Fibroblast of mammary gland (primary cell): ENCODE results near the gene CARD6.
"Not testable (repeated sequence)": the region's sequence is repeated elsewhere in the genome, so short reads cannot be mapped to it uniquely, and the experiment has no call there.

Experiments used
- DNase-seq: peaks from one replicate; pipeline ENCODE4 v3.0.0-alpha.2; 2010; ENCODE audit warnings: low read depth
- H3K4me3 ChIP-seq: 2 replicates; pipeline ENCODE4 v1.5.1; 2011; ENCODE audit warnings: low read depth, mild to moderate bottlenecking, low read length, moderate library complexity; ENCODE audit not compliant: control insufficient read depth
- TF ChIP-seq, protein P1 (sequence below): conservative IDR thresholded peaks from 2 replicates; pipeline ENCODE4 v1.5.1; 2011; ENCODE audit warnings: low read depth, low read length, inconsistent platforms; ENCODE audit not compliant: control insufficient read depth, insufficient read depth

The CARD6 gene

DNA sequence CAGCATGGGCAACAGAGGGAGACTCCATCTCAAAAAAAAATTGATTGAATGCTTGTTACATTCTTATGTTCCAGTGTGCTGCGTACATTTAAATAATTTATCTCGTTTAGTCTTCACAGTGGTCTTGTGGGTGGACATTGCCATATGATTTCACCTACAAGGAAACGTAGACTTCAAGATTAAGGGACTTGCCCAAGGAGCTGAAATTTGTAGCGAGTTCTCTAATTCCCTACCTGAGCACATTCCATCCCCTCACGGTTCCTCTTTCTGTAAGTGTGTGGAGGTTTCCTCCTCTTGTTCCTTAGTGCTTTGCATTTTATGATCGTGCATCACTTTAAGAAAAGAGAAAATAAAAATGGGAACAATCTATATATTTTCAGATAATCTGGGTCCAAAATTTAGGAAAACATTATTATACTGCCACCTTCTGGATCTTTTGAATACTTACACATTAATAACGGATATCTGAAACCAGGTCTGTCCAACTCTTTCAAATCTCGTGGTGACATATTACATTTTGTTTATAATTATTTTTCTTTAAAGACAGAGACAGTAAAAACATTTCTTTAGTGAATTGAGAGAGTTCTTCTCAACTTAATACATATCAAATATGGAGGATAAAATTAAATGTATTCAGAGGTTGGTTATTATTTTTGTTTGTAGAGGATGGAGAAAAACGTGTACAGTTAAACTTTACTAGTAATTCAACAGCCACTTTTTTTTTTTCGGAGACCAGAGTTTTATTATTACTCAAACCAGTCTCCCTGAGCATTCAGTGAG, 38.2 kb downstream of the CARD6 start:
- TF ChIP-seq, protein P1, sequence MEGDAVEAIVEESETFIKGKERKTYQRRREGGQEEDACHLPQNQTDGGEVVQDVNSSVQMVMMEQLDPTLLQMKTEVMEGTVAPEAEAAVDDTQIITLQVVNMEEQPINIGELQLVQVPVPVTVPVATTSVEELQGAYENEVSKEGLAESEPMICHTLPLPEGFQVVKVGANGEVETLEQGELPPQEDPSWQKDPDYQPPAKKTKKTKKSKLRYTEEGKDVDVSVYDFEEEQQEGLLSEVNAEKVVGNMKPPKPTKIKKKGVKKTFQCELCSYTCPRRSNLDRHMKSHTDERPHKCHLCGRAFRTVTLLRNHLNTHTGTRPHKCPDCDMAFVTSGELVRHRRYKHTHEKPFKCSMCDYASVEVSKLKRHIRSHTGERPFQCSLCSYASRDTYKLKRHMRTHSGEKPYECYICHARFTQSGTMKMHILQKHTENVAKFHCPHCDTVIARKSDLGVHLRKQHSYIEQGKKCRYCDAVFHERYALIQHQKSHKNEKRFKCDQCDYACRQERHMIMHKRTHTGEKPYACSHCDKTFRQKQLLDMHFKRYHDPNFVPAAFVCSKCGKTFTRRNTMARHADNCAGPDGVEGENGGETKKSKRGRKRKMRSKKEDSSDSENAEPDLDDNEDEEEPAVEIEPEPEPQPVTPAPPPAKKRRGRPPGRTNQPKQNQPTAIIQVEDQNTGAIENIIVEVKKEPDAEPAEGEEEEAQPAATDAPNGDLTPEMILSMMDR, result peak; percentile 41
- H3K4me3 ChIP-seq, result peak overlapping the region; percentile 16
- DNase-seq, result peak; percentile 54

DNA sequence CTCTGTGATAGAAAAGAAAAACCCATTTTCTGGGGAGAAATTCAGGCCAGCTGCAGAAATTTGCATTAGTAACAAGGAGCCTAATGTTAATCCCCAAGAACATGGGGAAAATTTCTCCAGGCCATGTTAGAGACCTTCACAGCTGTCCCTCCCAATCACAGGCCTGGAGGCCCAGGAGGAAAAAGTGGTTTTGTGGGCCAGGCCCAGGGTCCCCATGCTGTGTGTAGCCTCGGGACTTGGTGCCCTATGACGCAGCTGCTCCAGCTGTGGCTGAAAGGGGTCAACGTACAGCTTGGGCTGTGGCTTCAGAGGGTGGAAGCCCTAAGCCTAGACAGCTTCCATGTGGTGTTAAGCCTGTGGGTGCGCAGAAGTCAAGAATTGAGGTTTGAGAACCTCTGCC, 41.1 kb downstream of the CARD6 start:
- TF ChIP-seq, protein P1, result no peak
- no peak for DNase-seq
- H3K4me3 ChIP-seq, result no peak overlapping the region

DNA sequence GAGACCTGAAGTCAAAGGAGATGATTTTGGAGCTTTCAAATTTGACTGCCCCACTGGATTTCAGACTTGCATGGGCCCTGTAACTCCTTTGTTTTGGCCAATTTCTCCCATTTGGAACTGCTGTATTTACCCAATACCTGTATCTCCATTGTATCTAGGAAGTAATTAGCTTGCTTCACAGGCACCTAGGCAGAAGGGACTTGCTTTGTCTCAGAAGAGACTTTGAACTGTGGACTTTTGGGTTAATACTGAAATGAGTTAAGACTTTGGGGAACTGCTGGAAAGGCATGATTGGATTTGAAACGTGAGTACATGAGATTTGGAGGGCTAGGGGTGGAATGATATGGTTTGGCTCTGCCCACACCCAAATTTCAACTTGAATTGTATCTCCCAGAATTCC, 41.9 kb downstream of the CARD6 start:
- H3K4me3 ChIP-seq, DNase-seq: not testable (repeated sequence)

DNA sequence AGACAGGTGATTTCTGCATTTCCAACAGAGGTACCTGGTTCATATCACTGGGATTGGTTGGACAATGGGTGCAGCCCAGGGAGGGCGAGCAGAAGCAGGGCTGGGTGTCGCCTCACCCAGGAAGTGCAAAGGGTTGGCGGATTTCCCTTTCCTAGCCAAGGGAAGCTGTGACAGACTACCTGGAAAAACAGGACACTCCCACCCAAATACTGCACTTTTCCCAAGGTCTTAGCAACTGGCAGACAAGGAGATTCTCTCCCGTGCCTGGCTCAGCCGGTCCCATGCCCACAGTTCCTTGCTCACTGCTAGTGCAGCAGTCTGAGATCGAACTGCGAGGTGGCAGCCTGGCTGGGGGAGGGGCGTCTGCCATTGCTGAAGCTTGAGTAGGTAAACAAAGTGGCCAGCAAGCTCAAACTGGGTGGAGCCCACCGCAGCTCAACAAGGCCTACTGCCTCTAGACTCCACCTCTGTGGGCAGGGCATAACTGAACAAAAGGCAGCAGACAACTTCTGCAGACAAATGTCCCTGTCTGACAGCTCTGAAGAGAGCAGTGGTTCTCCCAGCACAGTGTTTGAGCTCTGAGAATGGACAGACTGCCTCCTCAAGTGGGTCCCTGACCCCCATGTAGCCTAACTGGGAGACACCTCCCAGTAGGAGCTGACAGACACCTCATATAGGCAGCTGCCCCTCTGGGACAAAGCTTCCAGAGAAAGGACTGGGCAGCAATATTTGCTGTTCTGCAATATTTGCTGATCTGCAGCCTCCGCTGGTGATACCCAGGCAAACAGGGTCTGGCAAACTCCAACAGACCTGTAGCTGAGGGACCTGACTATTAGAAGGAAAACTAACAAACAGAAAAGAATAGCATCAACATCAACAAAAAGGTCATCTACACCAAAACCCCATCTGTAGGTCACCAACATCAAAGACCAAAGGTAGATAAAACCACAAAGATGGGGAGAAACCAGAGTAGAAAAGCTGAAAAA, 54.6 kb downstream of the CARD6 start:
- not testable (repeated sequence) for H3K4me3 ChIP-seq, DNase-seq

DNA sequence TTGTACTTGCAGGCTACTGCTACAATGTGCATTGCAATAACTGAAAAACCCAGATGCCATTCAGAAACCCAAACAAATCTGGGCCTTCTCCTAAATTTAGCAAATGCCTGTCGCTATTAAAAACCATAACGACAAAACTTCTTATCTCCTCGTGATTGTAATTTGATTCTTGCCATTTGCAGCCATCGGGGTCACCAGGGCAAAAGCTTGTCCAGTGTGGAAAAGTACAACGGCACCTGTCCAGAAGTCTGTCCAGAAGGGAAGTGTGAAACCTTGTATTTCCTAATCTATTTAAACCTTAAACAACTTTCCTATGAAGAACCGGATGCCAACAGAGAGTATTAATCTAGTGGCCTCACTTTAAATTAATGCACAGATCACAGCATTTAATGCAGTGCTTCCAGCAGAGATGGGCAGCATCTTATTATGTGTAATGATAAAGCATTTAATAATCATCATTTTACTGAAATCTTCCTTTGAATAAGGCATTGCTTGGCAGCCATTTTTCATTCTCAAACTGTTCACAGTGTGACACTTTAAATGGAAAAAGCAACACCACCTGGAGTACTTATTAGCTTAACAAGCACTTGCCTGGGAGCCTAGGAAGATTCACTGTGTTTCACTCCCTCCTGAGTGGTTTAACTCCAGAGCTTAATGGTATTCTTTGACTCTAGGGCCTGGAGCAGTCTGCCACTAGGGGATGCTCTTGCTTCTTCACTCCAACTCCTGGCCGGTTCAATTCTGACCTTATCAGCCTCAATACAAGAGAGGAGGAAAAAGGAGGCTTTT, 63.2 kb downstream of the CARD6 start:
- TF ChIP-seq, protein P1, result peak; percentile 100
- peak; percentile 91 for DNase-seq

DNA sequence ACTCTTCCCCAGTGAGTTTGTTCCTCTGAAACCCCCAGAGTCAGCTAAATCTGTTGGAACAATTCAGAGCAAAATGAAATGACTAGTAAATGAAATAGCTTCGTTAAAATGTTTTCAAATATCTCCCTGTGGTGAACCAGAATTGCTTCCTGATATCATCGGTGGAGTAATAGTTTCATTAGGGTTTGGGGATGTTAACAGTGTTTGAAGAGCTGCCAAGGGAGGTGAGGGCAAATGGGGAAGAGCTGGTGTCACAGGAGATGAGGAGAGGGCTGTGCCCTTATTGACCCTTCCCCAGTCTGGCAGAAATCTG, 63.8 kb downstream of the CARD6 start:
- TF ChIP-seq, protein P1, result no peak
- no peak overlapping the region for H3K4me3 ChIP-seq
- DNase-seq, result no peak

More for the DNA sequence above, 63.2 kb downstream of the CARD6 start:
- H3K4me3 ChIP-seq, result no peak overlapping the region

DNA sequence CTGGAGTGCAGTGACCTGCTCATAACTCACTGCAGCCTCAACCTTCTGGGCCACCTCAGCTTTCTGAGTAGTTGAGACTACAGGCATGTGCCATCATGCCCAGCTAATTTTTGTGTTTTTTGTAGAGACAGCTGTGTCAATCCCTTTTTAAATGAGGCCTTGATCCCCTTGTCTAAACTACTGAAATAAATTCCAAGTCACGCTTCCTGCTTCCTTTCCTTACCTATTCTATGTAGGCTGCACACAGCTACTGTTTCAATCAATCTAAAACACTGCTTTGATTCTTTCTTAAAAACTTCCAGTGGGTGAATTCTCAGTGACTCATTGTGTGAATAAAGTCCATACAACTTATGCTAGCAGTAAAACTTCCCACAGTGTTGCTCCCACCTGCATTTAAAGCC, 65.2 kb downstream of the CARD6 start:
- DNase-seq, result peak; percentile 43
- TF ChIP-seq, protein P1, result no peak
- no peak overlapping the region for H3K4me3 ChIP-seq
